HG03565 (cell line): ENCODE data around the gene JAKMIP3.

ENCODE experiments used
- ATAC-seq: cut with Tn5 transposase; IDR thresholded peaks from one replicate; pipeline ENCODE4 v1.9.1; 2021; ENCODE audit warnings: mild to moderate bottlenecking, moderate library complexity; ENCODE audit not compliant: unreplicated experiment

The JAKMIP3 gene

DNA sequence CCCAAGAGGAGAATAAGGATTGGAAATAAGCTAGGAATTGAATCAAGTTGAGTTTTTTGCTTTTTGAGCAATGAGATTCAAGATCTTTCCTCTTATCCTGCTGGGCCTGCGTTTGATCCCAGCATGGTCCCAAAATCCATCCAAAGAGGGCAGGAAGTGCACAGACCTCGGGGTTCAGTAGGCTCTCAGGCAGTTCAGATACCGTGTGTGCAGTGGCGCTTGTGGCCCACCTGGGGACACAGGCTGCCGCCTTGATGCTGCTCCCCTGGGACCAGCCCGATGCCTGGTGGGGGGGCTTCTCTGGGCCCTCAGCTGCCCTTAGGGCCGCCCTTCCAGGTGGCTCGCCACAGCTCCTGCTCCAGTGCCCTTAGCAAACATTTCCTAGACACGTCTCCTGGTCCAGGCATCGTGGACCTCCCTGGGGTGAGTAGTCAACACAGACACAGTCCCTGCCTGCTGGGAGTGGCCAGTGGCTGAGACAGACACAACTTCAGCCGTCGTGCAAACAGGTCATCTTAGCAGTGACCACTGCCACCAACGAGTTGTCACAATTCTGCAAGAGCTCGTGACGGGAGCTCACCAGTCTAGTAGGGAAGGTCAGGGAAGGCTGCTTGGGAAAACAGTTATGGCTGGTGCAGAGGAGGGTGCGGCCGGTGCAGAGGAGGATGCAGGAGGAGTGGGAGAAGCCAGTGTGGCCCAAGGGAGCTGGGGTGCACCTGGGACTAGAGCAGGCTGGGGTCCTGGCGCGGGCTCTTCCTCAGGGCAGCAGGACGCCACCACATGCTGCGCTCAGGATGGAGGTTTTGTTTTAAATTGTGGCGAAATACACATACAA, 21.7 kb upstream of the JAKMIP3 start:
- no peak for ATAC-seq

DNA sequence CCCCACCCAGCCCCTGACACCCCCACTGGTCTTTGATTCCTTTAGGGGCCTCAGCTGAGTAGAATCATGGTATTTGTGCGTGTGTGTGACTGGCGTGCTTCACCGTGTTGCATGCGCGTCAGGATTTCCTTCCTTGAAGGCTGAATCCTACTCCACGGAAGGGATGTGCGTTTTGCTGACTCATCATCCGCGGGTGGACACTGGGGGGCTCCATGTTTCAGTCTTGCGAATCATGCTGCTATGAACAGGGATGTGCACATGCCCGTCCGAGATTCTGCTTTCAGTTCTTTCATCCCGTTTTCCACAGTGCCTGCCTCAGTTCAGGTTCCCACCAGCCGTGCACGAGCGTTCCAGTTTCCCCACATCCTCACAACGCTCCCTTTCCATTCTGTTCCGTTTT, 20.9 kb upstream of the JAKMIP3 start:
- no peak for ATAC-seq

DNA sequence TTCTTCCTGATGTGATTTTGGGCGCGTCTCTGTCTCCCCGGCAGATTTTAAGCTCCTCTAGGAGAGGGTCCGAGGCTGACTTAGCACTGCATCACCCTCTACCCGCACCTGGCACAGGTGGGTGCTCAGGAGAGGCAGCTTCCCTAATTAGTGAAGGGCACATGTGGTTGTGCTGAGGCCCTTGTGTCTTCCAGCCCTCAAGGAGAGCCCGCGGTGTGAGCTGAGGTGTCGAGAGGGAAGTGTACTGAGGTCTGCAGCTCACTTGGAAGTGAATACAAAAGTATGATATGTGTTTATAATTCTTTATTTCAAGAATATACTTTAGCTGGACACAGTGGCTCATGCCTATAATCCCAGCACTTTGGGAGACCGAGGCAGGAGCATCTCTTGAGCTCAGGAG, 20.4 kb upstream of the JAKMIP3 start:
- no peak for ATAC-seq

GRCh38 chr10:132047575-132048293, 18.0 kb upstream of the JAKMIP3 start:
- ATAC-seq: no peak

- no peak for ATAC-seq
Observed at GRCh38 chr10:132048294-132048667, 17.5 kb upstream of the JAKMIP3 start.

DNA sequence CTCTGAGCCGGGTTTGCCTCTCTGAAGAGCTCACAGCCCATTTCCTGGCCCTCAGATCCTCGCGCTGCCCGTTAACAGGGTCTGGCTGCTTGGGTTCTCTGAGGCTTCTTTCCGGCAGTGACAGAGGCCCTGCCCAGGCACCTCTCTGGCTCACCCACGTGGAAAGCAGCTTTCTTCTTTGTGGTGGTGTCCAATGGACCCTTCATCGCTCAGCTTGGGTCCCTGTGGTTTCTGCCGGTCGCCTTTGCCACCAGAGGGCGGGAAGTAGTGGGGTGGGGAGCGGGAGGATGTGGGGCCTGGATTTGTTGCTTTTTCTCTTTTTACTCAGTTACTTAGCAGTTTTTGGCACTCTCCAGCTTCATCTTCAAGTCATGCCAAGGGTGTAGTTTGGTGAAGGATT, 15.6 kb upstream of the JAKMIP3 start:
- ATAC-seq: no peak

GRCh38 chr10:132052124-132052523, 13.6 kb upstream of the JAKMIP3 start:
- ATAC-seq: no peak

GRCh38 chr10:132054564-132054963, 11.2 kb upstream of the JAKMIP3 start:
- ATAC-seq: no peak

GRCh38 chr10:132055616-132056015, 10.1 kb upstream of the JAKMIP3 start:
- no peak for ATAC-seq

DNA sequence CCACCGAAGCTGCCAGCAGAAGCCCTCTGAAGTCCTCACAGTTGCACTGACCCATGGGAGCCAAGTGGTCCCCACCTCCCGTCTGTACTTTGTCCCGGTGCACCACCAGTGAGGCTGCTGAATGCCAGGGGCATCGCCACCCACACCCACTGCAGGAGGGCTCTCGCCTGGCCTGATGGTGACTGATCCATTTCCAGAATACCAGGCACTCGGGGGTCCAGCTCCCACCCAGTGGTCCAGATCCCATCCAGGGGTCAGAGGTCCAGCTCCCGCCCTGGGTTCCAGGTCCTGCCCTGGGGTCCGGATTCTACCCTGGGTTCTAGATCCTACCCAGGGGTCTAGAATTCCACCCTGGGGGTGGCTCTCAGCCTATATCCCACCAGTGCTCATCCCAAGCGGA, 9.1 kb upstream of the JAKMIP3 start:
- ATAC-seq: no peak

- ATAC-seq: no peak
Observed at GRCh38 chr10:132057191-132057681, 8.5 kb upstream of the JAKMIP3 start.

DNA sequence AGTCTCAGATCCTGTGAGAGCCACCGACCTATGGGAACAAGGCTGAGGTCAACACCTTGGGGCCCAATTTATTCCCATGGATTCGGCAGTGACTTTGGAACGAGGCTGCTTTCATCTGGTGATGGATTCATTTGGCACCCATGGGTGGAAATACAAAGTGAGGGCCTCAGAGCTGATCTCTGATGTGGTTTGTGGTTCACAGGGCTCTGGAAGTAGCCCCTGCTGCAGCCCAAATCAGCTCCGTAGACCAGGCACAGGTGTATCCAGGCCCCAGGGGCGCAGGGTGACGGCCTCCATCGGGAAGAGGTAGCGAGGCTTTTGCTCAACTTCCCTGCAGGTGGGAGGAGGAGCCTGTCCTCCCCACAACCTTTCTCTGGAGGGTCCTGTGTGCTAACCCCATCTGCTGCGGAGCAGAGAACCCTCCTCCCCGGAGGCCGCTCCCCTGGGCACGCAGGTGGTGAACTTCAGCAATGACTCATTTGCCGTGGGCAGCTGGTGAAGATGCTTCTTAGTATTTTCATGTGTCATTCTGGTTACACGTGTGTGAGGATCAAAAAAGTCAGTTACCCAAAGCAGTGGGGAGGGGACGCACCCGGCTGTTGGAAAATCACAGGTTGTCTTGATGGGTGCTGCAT, 7.5 kb upstream of the JAKMIP3 start:
- ATAC-seq: no peak

- ATAC-seq: no peak
Observed at GRCh38 chr10:132058793-132059759, 6.7 kb upstream of the JAKMIP3 start.

GRCh38 chr10:132059760-132060508, 5.8 kb upstream of the JAKMIP3 start:
- no peak for ATAC-seq

- ATAC-seq: no peak
Observed at GRCh38 chr10:132061030-132061429, 4.7 kb upstream of the JAKMIP3 start.

DNA sequence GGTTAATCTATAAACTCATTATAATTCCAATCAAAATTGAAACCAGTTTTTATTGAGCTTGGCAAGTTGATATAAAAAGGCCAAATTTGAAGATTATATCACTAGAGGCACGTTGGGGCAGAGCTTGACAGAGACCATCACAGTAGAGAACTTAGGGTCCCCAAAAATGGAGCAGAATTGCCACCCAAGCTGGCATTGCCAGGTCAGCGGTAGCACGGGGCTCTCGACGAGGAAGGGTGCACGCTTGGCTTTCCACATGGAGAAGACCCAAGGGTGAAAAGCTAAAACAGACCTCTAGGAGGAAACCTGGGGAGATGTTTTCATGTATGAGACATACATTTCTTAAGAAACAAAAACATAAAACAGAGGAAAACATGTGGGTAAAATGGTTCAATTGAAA, 4.3 kb upstream of the JAKMIP3 start:
- no peak for ATAC-seq

DNA sequence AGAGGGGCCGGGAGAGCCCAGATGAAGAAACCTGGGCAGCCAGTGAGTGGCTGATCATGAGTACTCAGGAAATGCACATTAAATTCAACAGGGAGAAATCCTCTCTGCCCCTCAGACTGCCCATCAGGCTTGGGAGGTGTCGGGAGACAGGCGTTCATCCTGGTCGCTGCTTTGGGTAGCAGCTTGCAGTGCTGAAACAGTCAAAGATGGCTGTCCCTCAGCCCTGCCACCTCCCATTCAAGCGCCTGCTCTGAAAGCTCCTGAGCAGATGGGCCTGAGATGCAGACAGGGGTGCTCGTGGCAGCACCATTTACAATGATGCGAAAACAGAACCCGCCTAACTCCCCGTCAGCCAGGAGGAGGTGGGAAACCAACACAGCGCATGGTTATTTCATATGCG, 3.6 kb upstream of the JAKMIP3 start:
- no peak for ATAC-seq

- no peak for ATAC-seq
Observed at GRCh38 chr10:132062641-132063390, 2.9 kb upstream of the JAKMIP3 start.

DNA sequence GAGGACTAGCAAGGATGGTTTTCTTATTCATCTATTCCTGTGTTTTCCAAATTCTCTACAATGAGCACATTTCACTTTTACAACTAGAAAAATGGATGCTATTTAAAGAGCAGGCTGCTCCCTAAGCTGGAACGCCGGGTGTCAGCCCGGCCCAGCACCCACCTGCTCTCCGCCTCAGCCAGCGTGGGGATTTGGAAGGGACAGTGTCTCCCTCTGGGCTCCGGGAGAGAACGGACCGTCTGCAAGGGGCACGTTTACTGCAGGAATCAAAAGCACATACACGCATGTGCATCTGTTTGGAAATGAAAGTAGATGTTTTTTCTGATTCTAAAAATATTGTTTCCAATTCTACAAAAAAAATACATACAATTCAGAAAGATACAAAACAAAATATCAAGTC, 2.3 kb upstream of the JAKMIP3 start:
- ATAC-seq: no peak
